H1 (cell line): ENCODE measurements around the gene HSF4. TPM values are rescaled to one million over a fixed set of nuclear protein-coding genes. Genes with fewer than 3 reads are reported as not detected.

Experiments
- CTCF ChIA-PET: fragments of 300-600 bp; sonication (Branson Sonifier 250); formaldehyde crosslinking; loops from one replicate; lab custom pipeline; 2021; ENCODE audit not compliant: partially characterized antibody; lab: Charles Lee
- POLR2A ChIA-PET: fragments of 300-600 bp; sonication (Branson Sonifier 250); formaldehyde crosslinking; loops from one replicate; lab custom pipeline; 2021; ENCODE audit warnings: inconsistent platforms; ENCODE audit not compliant: partially characterized antibody; lab: Charles Lee
- DNase-seq, 2 experiments: peaks; one replicate each; pipeline versions ENCODE4 v3.0.0 to v3.0.0-alpha.2; 2010 to 2022; ENCODE audit warnings: low spot score in 2 of 2, low read depth in 1 of 2, mixed read lengths in 1 of 2
- FAIRE-seq: peaks from 2 replicates; lab custom pipeline; 2011; peaks lifted over from hg19 to GRCh38; lab: Jason Lieb, UNC
- H2AFZ ChIP-seq: 2 replicates; pipeline ENCODE4 v1.8.1; 2012; ENCODE audit warnings: low read length, inconsistent platforms
- H2AK5ac ChIP-seq: 2 replicates; pipeline ENCODE4 v1.6.1; 2013; ENCODE audit warnings: low read depth, low read length
- H2BK120ac ChIP-seq: replicated peaks from 2 replicates; pipeline ENCODE3; 2013; ENCODE audit warnings: low read depth, low read length, inconsistent platforms
- H2BK12ac ChIP-seq: 2 replicates; pipeline ENCODE4 v1.6.1; 2013; ENCODE audit warnings: low read depth, low read length
- H2BK15ac ChIP-seq: 2 replicates; pipeline ENCODE4 v1.6.1; 2013; ENCODE audit warnings: low read length
- H2BK20ac ChIP-seq: 2 replicates; pipeline ENCODE4 v1.6.1; 2013; ENCODE audit warnings: low read length
- H2BK5ac ChIP-seq: 2 replicates; pipeline ENCODE4 v1.6.1; 2013; ENCODE audit warnings: low read depth, low read length
- H3K14ac ChIP-seq: 2 replicates; pipeline ENCODE4 v1.6.1; 2013; ENCODE audit warnings: inconsistent platforms; ENCODE audit not compliant: insufficient read length
- H3K18ac ChIP-seq: 2 replicates; pipeline ENCODE4 v1.6.1; 2013; ENCODE audit warnings: low read length; ENCODE audit errors: extremely low read depth
- H3K23ac ChIP-seq: 2 replicates; pipeline ENCODE4 v1.6.1; 2013; ENCODE audit warnings: inconsistent platforms; ENCODE audit not compliant: insufficient read length
- H3K23me2 ChIP-seq: 2 replicates; pipeline ENCODE4 v1.6.1; 2013; ENCODE audit warnings: low read depth, low read length
- H3K27ac ChIP-seq: 2 replicates; pipeline ENCODE4 v1.6.1; 2011; ENCODE audit warnings: low read depth, low read length, inconsistent platforms
- H3K27me3 ChIP-seq, 4 experiments: replicated peaks in 1 of 4; 1 replicate in 1 of 4; 2 replicates in 3 of 4; pipeline versions ENCODE4 v1.6.1 to v1.8.1; 2011 to 2013; ENCODE audit warnings: low read length in 3 of 4, mild to moderate bottlenecking in 3 of 4, inconsistent platforms in 2 of 4, mixed read lengths in 2 of 4, moderate library complexity in 1 of 4; ENCODE audit not compliant: control insufficient read depth in 3 of 4, insufficient read depth in 3 of 4; ENCODE audit errors: extremely low read depth in 1 of 4
- H3K36me3 ChIP-seq, 4 experiments: 2 replicates each; pipeline versions ENCODE4 v1.6.1 to v1.8.1; 2011 to 2013; ENCODE audit warnings: mild to moderate bottlenecking in 4 of 4, low read length in 3 of 4, moderate library complexity in 2 of 4, control low read depth in 1 of 4, inconsistent platforms in 1 of 4; ENCODE audit not compliant: insufficient read depth in 4 of 4, control insufficient read depth in 2 of 4
- H3K4ac ChIP-seq: replicated peaks from 2 replicates; pipeline ENCODE3; 2013; ENCODE audit warnings: low read length, low read depth, mixed read lengths, inconsistent platforms; ENCODE audit not compliant: insufficient read length
- H3K4me1 ChIP-seq, 4 experiments: replicated peaks in 1 of 4; 1 replicate in 1 of 4; 2 replicates in 3 of 4; pipeline versions ENCODE4 v1.6.1 to v1.8.1; 2011 to 2013; ENCODE audit warnings: low read length in 3 of 4, inconsistent platforms in 2 of 4, mixed read lengths in 1 of 4; ENCODE audit not compliant: insufficient read depth in 4 of 4, control insufficient read depth in 3 of 4
- H3K4me2 ChIP-seq, 2 experiments: 2 replicates each; pipeline versions ENCODE4 v1.6.1 to v1.8.1; 2011 to 2013; ENCODE audit warnings: low read depth in 2 of 2, low read length in 2 of 2, control low read depth in 1 of 2, inconsistent platforms in 1 of 2, mild to moderate bottlenecking in 1 of 2; ENCODE audit not compliant: insufficient read depth in 1 of 2
- H3K4me3 ChIP-seq, 4 experiments: fragments of 200-600, 300-600 bp in 1 of 4; sonication (generic), shearing (Covaris generic), sonication (Bioruptor Twin) in 1 of 4; 2 replicates each; pipeline versions ENCODE4 v1.5.1 to v1.8.1; 2011 to 2016; ENCODE audit warnings: low read length in 4 of 4, low read depth in 3 of 4, control low read depth in 2 of 4, inconsistent platforms in 2 of 4, mild to moderate bottlenecking in 2 of 4, mixed read lengths in 1 of 4, moderate library complexity in 1 of 4; ENCODE audit not compliant: insufficient read depth in 2 of 4; ENCODE audit errors: extremely low read depth in 1 of 4
- H3K56ac ChIP-seq: replicated peaks from 2 replicates; pipeline ENCODE3; 2013; ENCODE audit warnings: low read depth, mild to moderate bottlenecking, mixed read lengths, low read length, inconsistent platforms; ENCODE audit not compliant: insufficient read length
- H3K79me1 ChIP-seq: 2 replicates; pipeline ENCODE4 v1.6.1; 2013; ENCODE audit warnings: low read depth, low read length, control low read depth
- H3K79me2 ChIP-seq, 2 experiments: 2 replicates each; pipeline versions ENCODE4 v1.6.1 to v1.8.1; 2012 to 2013; ENCODE audit warnings: low read length in 2 of 2, mild to moderate bottlenecking in 2 of 2, inconsistent platforms in 1 of 2; ENCODE audit not compliant: insufficient read depth in 2 of 2, control insufficient read depth in 1 of 2
- H3K9ac ChIP-seq, 4 experiments: replicated peaks in 1 of 4; 1 replicate in 1 of 4; 2 replicates in 3 of 4; pipeline versions ENCODE4 v1.6.1 to v1.8.1; 2011 to 2013; ENCODE audit warnings: low read depth in 3 of 4, low read length in 3 of 4, control low read depth in 2 of 4, mild to moderate bottlenecking in 2 of 4, moderate library complexity in 2 of 4, inconsistent platforms in 1 of 4; ENCODE audit errors: extremely low read depth in 1 of 4
- H3K9me3 ChIP-seq, 2 experiments: 2 replicates each; pipeline versions ENCODE4 v1.6.1 to v1.8.1; 2012 to 2013; ENCODE audit warnings: mild to moderate bottlenecking in 2 of 2, moderate library complexity in 2 of 2, control low read depth in 1 of 2, inconsistent platforms in 1 of 2, low read depth in 1 of 2, low read length in 1 of 2, mixed read lengths in 1 of 2; ENCODE audit not compliant: insufficient read depth in 2 of 2
- H4K20me1 ChIP-seq, 2 experiments: replicated peaks in 1 of 2; 2 replicates each; pipeline versions ENCODE3 to v1.8.1; 2011 to 2013; ENCODE audit warnings: inconsistent platforms in 2 of 2, low read length in 2 of 2, mild to moderate bottlenecking in 1 of 2; ENCODE audit not compliant: insufficient read depth in 2 of 2, control insufficient read depth in 1 of 2
- H4K5ac ChIP-seq: 2 replicates; pipeline ENCODE4 v1.6.1; 2013; ENCODE audit warnings: low read length, low read depth, mixed read lengths, inconsistent platforms; ENCODE audit not compliant: insufficient read length
- H4K8ac ChIP-seq: 2 replicates; pipeline ENCODE4 v1.8.0; 2013; ENCODE audit warnings: mild to moderate bottlenecking, moderate library complexity, low read length, inconsistent platforms; ENCODE audit not compliant: insufficient read depth; ENCODE audit errors: extremely low read depth
- H4K91ac ChIP-seq: replicated peaks from 2 replicates; pipeline ENCODE3; 2013; ENCODE audit warnings: low read length, mixed read lengths, inconsistent platforms; ENCODE audit not compliant: insufficient read length
- WGBS, 2 experiments: shearing (Covaris generic) in 1 of 2; methylation state at CpG; one replicate each; pipeline versions ENCODE4 v1.1.6 to v1.1.7; 2013 to 2015; ENCODE audit warnings: low lambda C conversion rate in 2 of 2, mixed read lengths in 2 of 2, inconsistent platforms in 1 of 2, low coverage in 1 of 2, missing lambda C conversion rate in 1 of 2; ENCODE audit not compliant: insufficient replicate concordance in 2 of 2, insufficient coverage in 1 of 2, insufficient read length in 1 of 2; ENCODE audit errors: extremely low coverage in 1 of 2, missing lambda C conversion rate in 1 of 2; 5-methylcytosine and 5-hydroxymethylcytosine counted together
- polyA plus RNA-seq, 7 experiments: library from polyadenylated mRNA; depleted of rRNA in 3 of 7; stranded (reverse) in 5 of 7; unstranded in 2 of 7; fragments of >200 nt in 5 of 7; fragments of 200-250 nt in 2 of 7; gene quantifications; 1 replicate in 5 of 7; 2 replicates in 1 of 7; 4 replicates in 1 of 7; pipeline versions ENCODE4 v1.2.1 to v1.2.3, GENCODE V29; 2011 to 2013; ENCODE audit warnings: missing spikeins in 2 of 7, mixed read lengths in 2 of 7
- total RNA-seq: library from RNA; stranded (reverse); fragmentation: NEBNext Ultra II Directional; extraction: Animal tissue kit (Norgen Biotek cat#: 25700); gene quantifications from 2 replicates; pipeline ENCODE4 v1.2.1, GENCODE V29; 2021

The HSF4 gene
- total and polyA plus RNA-seq, 2 of the 8 experiments (the other 6 are each of a cell fraction or from before 2014, with no cell fraction given) = 0.14 TPM; not detected in 1

GRCh38 chr16:67180166-67180565 lies 15.6 kb downstream of the HSF4 start:
- Histone ChIP-seq H4K8ac (no peak overlapping the region; the same call in 1 of the 2 replicates), H3K36me3 (no peaks in the 10 kb centered on the region; a peak in 1 of 8 replicates), H3K18ac (no peak overlapping the region), H3K23ac (no peak overlapping the region), H3K79me2 (peaks cover 0 to 5% of the 10 kb centered on the region in 2 experiments; a peak in 1 of 4 replicates), H3K9ac (no peak overlapping the region), H3K27ac (no peak overlapping the region), H3K56ac (no peak overlapping the region), H3K4me2 (no peak overlapping the region), H3K14ac (no peak overlapping the region), H3K4ac (no peak overlapping the region), H3K4me3 (no peak overlapping the region), H2BK120ac (no peak overlapping the region), H3K9me3 (no peaks in the 10 kb centered on the region), H4K91ac (no peak overlapping the region), H4K5ac (no peak overlapping the region), H2BK5ac (no peak overlapping the region), H2BK12ac (no peak overlapping the region), H2AK5ac (no peak overlapping the region), H3K79me1 (no peaks in the 10 kb centered on the region), H2AFZ (no peak overlapping the region), H4K20me1 (peaks cover 6 to 28% of the 10 kb centered on the region in 2 experiments), H3K27me3 (peaks cover 20 to 44% (median 39%) of the 10 kb centered on the region in 4 experiments), H3K4me1 (peaks cover 0 to 22% (median 16%) of the 10 kb centered on the region in 4 experiments; a peak in 5 of 7 replicates), H2BK15ac (no peak overlapping the region), H2BK20ac (no peak overlapping the region), H3K23me2 (peaks cover 20% of the 10 kb centered on the region)
- WGBS, 2 experiments = 87% methylated on average over 12 of the region's 16 CpGs; no CpG with 5 or more reads in 1 of the 2 experiments
- no peak for DNase-seq
- ChIA-PET POLR2A (no interaction called here), CTCF (interaction anchor here (0.8 to 13.1 kb wide), 11 partner anchors 7 to 298 kb away, joined by 3 to 151 read pairs (median 3); partner anchors contain the start of genes CDH16, EXOC3L1, FBXL8 and HSF4)
- no peak for FAIRE-seq
